Lung (tissue), 12 donors: ENCODE data around the gene OBSCN. TPM values are rescaled to one million over a fixed set of nuclear protein-coding genes. Genes with fewer than 3 reads are reported as not detected.
A peak's percentile ranks its signal among the peaks of the same experiment; 100 is the strongest.

ENCODE experiments used
- ATAC-seq: fragments of 200-7000 bp; cut with Tn5 transposase; one replicate; pipeline ENCODE4 v1.9.1; 2020; ENCODE audit warnings: moderate number of reproducible peaks; ENCODE audit not compliant: insufficient read depth, low FRiP score
- DNase-seq, 3 donors: peaks; one replicate each; pipeline ENCODE4 v3.0.0-alpha.2; 2013 to 2017
- H3K27ac ChIP-seq, 2 donors: one replicate each; pipeline ENCODE4 v1.5.1; 2013; ENCODE audit warnings: mild to moderate bottlenecking in 2 of 2, moderate library complexity in 2 of 2, control low read depth in 1 of 2, inconsistent platforms in 1 of 2, low read depth in 1 of 2, low read length in 1 of 2
- H3K27me3 ChIP-seq, 3 donors: one replicate each; pipeline ENCODE4 v1.5.1; 2013; ENCODE audit warnings: low read length in 2 of 3; ENCODE audit not compliant: control insufficient read depth in 3 of 3, insufficient read depth in 3 of 3
- H3K36me3 ChIP-seq, 4 donors: one replicate each; pipeline ENCODE4 v1.5.1; 2013; ENCODE audit warnings: low read length in 4 of 4, mild to moderate bottlenecking in 1 of 4, moderate library complexity in 1 of 4; ENCODE audit not compliant: control insufficient read depth in 4 of 4, insufficient read depth in 4 of 4
- H3K4me1 ChIP-seq, 5 donors: one replicate each; pipeline ENCODE4 v1.5.1; 2013; ENCODE audit warnings: low read length in 5 of 5, mild to moderate bottlenecking in 2 of 5, moderate library complexity in 1 of 5; ENCODE audit not compliant: control insufficient read depth in 5 of 5, insufficient read depth in 5 of 5
- H3K4me3 ChIP-seq: one replicate; pipeline ENCODE4 v1.5.1; 2013; ENCODE audit warnings: mild to moderate bottlenecking, control low read depth, moderate library complexity
- H3K9ac ChIP-seq, 2 donors: one replicate each; pipeline ENCODE4 v1.5.1; 2013; ENCODE audit warnings: low read length in 2 of 2, control low read depth in 1 of 2; ENCODE audit not compliant: insufficient read depth in 1 of 2
- H3K9me3 ChIP-seq, 4 donors: one replicate each; pipeline ENCODE4 v1.5.1; 2013; ENCODE audit warnings: low read length in 3 of 4, mild to moderate bottlenecking in 1 of 4, moderate library complexity in 1 of 4; ENCODE audit not compliant: control insufficient read depth in 4 of 4, insufficient read depth in 3 of 4
- CTCF ChIP-seq: IDR thresholded peaks from 2 replicates; pipeline ENCODE4 v1.5.1; 2012; ENCODE audit warnings: mild to moderate bottlenecking; ENCODE audit errors: control extremely low read depth, extremely low read depth
- WGBS, 2 donors: extraction: QIAGEN DNeasy Blood & Tissue Kit; methylation state at CpG; one replicate each; pipeline ENCODE4 v1.1.7; 2013; 5-methylcytosine and 5-hydroxymethylcytosine counted together
- polyA plus RNA-seq, 2 donors: library from polyadenylated mRNA; stranded (reverse); fragments of 200-250 nt; gene quantifications; one replicate each; pipeline ENCODE4 v1.2.1, GENCODE V29; 2013
- total RNA-seq, 2 donors: library from RNA; depleted of rRNA in 1 of 2; stranded (reverse); fragments of >200 nt in 1 of 2; gene quantifications; one replicate each; pipeline ENCODE4 v1.2.1, GENCODE V29; 2014 to 2021
- donor health status: control.
- donor health status: control.
- donor health status: Bipolar disorder and iron deficiency.
- donor health status: healthy.
- donor health status: DM: yes; HTN: yes; CAD: no.

The OBSCN gene
- total and polyA plus RNA-seq, 4 donors: 5.1 to 47.3 (median 25.4) TPM

DNA sequence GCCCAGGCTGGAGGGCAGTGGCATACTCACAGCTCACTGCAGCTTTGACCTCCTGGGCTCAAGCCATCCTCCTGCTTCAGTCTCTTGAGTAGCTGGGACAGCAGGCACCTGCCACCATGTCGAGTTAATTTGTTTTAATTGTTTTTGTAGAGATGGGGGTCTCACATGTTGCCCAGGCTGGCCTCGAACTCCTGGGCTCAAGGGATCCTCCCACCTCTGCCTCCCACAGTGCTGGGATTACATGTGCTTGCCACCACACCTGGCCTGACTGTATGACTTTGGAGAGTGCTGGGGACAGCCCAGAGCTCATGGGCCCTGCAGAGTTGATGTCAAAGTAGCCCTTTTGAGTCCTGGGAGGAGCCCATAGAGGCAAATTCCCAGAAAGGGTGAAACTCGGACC is 1.8 kb downstream of the OBSCN start:
- H3K36me3 ChIP-seq: no peaks in the 10 kb centered on the region
- ATAC-seq (no peak), DNase-seq (no peak)
- peaks cover 0 to 4% (median 0%) of the 10 kb centered on the region in 4 donors for H3K9me3 ChIP-seq
- WGBS, 2 donors: 83 to 89% methylated on average over 3 of the region's 3 CpGs
- TF ChIP-seq CTCF: no peak
- H3K4me1 ChIP-seq: peaks cover 0 to 21% (median 9%) of the 10 kb centered on the region in 5 donors
- H3K9ac ChIP-seq: no peak overlapping the region
- H3K27me3 ChIP-seq: no peaks in the 10 kb centered on the region
- H3K27ac ChIP-seq: peak overlapping the region in 1 of 2 donors; percentile 97
- H3K4me3 ChIP-seq: no peak overlapping the region

DNA sequence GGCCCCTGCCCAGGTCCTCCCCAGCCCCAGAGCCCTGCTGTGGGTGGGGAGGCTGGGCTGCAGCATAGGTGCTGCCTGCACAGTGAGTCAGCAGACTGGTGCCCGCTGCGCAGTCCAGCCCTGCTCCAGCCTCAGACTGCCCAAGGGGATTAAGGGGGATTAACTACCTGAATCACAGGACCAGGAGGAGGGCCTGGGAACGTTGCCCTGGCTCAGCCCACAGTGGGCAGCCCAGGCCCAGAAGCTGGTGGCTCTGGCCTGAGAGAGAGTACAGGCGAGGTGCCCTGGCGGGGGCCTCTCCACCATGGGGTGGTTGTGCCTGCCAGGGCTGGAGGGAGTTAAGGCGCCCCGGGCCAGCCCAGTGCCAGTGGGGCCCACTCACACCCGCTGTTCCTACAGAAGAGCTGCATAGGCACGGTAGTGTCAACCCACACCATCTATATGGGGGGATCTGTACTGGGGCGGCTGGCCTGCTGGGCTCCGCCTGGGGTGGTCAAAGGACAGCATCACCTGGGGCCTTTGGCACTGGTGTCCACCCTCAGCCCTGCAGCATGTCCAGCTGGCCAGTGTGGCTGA is 2.3 kb downstream of the OBSCN start:
- WGBS, 2 donors: 85 to 88% methylated on average over 10 to 11 of the region's 11 CpGs
- no peak for ATAC-seq
- TF ChIP-seq CTCF: no peak
- Histone ChIP-seq H3K9ac (no peak overlapping the region), H3K27ac (peak overlapping the region in 1 of 2 donors; percentile 97), H3K4me1 (peaks cover 0 to 21% (median 9%) of the 10 kb centered on the region in 5 donors), H3K27me3 (no peaks in the 10 kb centered on the region), H3K4me3 (no peak overlapping the region), H3K36me3 (no peaks in the 10 kb centered on the region), H3K9me3 (peaks cover 0 to 4% (median 0%) of the 10 kb centered on the region in 4 donors)
- DNase-seq: no peak

- Histone ChIP-seq H3K27me3 (no peaks in the 10 kb centered on the region), H3K9ac (no peak overlapping the region)
- no peak for DNase-seq
Measured at GRCh38 chr1:228210712-228211530, 3.1 kb downstream of the OBSCN start.

More at GRCh38 chr1:228210712-228211530, 3.1 kb downstream of the OBSCN start:
- peak overlapping the region in 1 of 2 donors; percentile 80 for H3K27ac ChIP-seq
- H3K4me3 ChIP-seq: no peak overlapping the region
- TF ChIP-seq CTCF: no peak
- ATAC-seq: no peak
- peaks cover 0 to 18% (median 9%) of the 10 kb centered on the region in 5 donors for H3K4me1 ChIP-seq
- H3K9me3 ChIP-seq: peaks cover 0 to 4% (median 0%) of the 10 kb centered on the region in 4 donors
- WGBS, 2 donors: 91 to 96% methylated on average over 16 of the region's 16 CpGs
- peaks cover 0 to 4% (median 0%) of the 10 kb centered on the region in 4 donors for H3K36me3 ChIP-seq
